ENCODE results near the gene KRTAP12-1.

DNA sequence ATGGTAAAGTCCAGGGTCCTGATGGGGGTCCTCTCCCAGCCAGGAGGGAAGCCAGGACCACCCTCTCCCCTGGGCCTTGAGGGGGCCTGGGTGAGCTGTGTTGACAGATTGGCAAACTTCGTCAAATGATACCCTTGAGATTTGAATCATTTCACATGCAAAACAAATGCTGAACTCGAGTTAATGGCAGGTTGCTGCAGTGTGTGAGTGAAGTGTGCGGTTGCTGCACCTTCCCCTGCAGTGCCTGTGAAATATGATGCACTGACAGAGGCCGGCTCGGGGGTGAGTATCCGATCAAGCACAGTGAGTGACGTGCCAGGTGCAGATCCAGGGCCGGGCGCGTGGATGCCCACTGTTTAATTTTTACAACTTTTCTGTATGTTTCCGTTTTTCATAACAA is 5.7 kb upstream of the KRTAP12-1 start:
- TF ChIP-seq, protein P1, sequence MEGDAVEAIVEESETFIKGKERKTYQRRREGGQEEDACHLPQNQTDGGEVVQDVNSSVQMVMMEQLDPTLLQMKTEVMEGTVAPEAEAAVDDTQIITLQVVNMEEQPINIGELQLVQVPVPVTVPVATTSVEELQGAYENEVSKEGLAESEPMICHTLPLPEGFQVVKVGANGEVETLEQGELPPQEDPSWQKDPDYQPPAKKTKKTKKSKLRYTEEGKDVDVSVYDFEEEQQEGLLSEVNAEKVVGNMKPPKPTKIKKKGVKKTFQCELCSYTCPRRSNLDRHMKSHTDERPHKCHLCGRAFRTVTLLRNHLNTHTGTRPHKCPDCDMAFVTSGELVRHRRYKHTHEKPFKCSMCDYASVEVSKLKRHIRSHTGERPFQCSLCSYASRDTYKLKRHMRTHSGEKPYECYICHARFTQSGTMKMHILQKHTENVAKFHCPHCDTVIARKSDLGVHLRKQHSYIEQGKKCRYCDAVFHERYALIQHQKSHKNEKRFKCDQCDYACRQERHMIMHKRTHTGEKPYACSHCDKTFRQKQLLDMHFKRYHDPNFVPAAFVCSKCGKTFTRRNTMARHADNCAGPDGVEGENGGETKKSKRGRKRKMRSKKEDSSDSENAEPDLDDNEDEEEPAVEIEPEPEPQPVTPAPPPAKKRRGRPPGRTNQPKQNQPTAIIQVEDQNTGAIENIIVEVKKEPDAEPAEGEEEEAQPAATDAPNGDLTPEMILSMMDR (conservative IDR thresholded peaks at IDR 0.05): no peak
- no peak for TF ChIP-seq EZH2 (IDR thresholded peaks at IDR 0.05; ENCODE audit: low read depth)
